ENCODE results near the gene WDR17. TPM values are rescaled to one million over a fixed set of nuclear protein-coding genes. Genes with fewer than 3 reads are reported as not detected.

WDR17 gene
- total and polyA plus RNA-seq, 2 donors (not counting 1 experiment from before 2014, with no cell fraction given) = 2.1 to 7.1 TPM

DNA sequence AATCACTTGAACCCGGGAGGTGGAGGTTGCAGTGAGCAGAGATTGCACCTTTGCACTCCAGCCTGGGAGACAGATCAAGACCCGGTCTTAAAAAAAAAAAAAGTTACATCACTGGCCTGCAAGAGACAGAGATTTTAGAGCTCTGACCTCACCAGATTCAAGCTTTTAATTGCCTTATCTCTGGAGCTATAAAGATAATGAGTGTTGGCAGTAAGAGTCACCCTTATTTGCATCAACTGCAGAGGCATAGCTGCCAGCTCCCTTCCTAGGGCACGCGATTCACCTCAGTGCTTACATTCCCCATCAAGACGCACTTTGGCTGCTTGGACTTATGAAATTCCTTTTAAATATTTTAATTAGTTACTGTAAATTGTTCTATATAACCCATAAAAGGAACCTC lies 142.2 kb downstream of the WDR17 start:
- no peak for ATAC-seq (ENCODE audit: low read depth)
- WGBS (ENCODE audit: insufficient coverage) = 95% methylated on average over 2 of the region's 5 CpGs
- H4K20me1 ChIP-seq (ENCODE audit: control insufficient read depth, insufficient read depth, low read length, poor library complexity, severe bottlenecking) = no peaks in the 10 kb centered on the region
- intact Hi-C loops (cut with micrococcal nuclease) = no loop called here
- Mint-ChIP-seq H3K4me3 (no peak overlapping the region), H3K27ac (no peak overlapping the region), H3K9me3 (ENCODE audit: insufficient read depth) (peaks cover 7% of the 10 kb centered on the region), H3K4me1 (no peaks in the 10 kb centered on the region), H3K27me3 (peaks cover 32% of the 10 kb centered on the region)
- H2AFZ ChIP-seq (ENCODE audit: insufficient read depth, low read depth, low read length, poor library complexity, severe bottlenecking) = no peak overlapping the region
- CTCF ChIA-PET = no interaction called here
- H3K36me3 ChIP-seq (replicated peaks in 1 of 2; ENCODE audit: control extremely low read depth in 1 of 2, control insufficient read depth in 1 of 2, extremely low read depth in 1 of 2, insufficient read depth in 2 of 2, low read length in 1 of 2) = no peaks in the 10 kb centered on the region
- H3K79me2 ChIP-seq (ENCODE audit: control insufficient read depth, insufficient read depth, low read length) = no peaks in the 10 kb centered on the region
- no peak for DNase-seq
- TF ChIP-seq, protein P1, sequence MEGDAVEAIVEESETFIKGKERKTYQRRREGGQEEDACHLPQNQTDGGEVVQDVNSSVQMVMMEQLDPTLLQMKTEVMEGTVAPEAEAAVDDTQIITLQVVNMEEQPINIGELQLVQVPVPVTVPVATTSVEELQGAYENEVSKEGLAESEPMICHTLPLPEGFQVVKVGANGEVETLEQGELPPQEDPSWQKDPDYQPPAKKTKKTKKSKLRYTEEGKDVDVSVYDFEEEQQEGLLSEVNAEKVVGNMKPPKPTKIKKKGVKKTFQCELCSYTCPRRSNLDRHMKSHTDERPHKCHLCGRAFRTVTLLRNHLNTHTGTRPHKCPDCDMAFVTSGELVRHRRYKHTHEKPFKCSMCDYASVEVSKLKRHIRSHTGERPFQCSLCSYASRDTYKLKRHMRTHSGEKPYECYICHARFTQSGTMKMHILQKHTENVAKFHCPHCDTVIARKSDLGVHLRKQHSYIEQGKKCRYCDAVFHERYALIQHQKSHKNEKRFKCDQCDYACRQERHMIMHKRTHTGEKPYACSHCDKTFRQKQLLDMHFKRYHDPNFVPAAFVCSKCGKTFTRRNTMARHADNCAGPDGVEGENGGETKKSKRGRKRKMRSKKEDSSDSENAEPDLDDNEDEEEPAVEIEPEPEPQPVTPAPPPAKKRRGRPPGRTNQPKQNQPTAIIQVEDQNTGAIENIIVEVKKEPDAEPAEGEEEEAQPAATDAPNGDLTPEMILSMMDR (IDR thresholded peaks at IDR 0.05) = no peak
- no peak for TF ChIP-seq EZH2 (IDR thresholded peaks at IDR 0.05; ENCODE audit: borderline replicate concordance, insufficient read depth, low read depth, low read length, poor library complexity, severe bottlenecking)
- no peak overlapping the region for H3K4me3 ChIP-seq (ENCODE audit: control extremely low read depth in 1 of 5, extremely low read depth in 1 of 5, insufficient read depth in 1 of 5, low read depth in 2 of 5, low read length in 4 of 5)
- H3K27me3 ChIP-seq (replicated peaks in 1 of 4; ENCODE audit: control extremely low read depth in 1 of 4, control insufficient read depth in 3 of 4, insufficient read depth in 4 of 4, low read length in 3 of 4) = peaks cover 0 to 15% (median 6%) of the 10 kb centered on the region in 4 experiments
- H3K27ac ChIP-seq (ENCODE audit: low read length in 2 of 2) = no peak overlapping the region
- no peaks in the 10 kb centered on the region for H3K4me1 ChIP-seq (ENCODE audit: control insufficient read depth in 2 of 2, insufficient read depth in 2 of 2, low read length in 2 of 2)
- H3K9me3 ChIP-seq (ENCODE audit: control extremely low read depth in 1 of 3, control insufficient read depth in 2 of 3, insufficient read depth in 1 of 3, low read length in 2 of 3) = peaks cover 0 to 5% (median 0%) of the 10 kb centered on the region in 3 donors
- POLR2A ChIA-PET = no interaction called here
- no peak overlapping the region for H3K9ac ChIP-seq (ENCODE audit: low read length)
- no peak overlapping the region for H3K4me2 ChIP-seq (replicated peaks; ENCODE audit: low read depth, low read length, poor library complexity, severe bottlenecking)

DNA sequence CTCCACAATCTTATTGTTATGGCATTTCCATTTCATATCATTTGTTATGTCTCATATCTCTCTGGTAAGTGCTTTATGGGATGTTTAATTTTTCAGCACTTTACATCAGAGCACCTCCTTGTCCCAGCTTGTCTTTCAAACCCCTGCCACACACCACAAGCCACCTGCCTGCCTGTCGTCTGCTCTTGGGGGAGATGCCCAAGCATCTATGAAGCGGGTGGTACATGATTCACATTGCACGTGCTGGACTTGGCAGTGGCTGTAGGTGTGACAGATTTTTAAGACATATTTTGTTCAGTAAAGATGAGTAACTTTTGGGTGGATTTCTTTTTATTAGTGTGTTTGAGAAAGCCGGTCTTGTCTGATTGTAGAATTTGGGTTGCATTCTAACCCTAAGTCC lies 143.9 kb downstream of the WDR17 start:
- DNase-seq (no peak), ATAC-seq (ENCODE audit: low read depth) (no peak)
- H3K9me3 Mint-ChIP-seq (ENCODE audit: insufficient read depth) = peaks cover 7% of the 10 kb centered on the region
- H3K9ac ChIP-seq (ENCODE audit: low read length) = no peak overlapping the region
- no peaks in the 10 kb centered on the region for H4K20me1 ChIP-seq (ENCODE audit: control insufficient read depth, insufficient read depth, low read length, poor library complexity, severe bottlenecking)
- no peak overlapping the region for H3K4me3 Mint-ChIP-seq
- H3K4me2 ChIP-seq (replicated peaks; ENCODE audit: low read depth, low read length, poor library complexity, severe bottlenecking) = no peak overlapping the region
- intact Hi-C loops (cut with micrococcal nuclease) = no loop called here
- no peaks in the 10 kb centered on the region for H3K36me3 ChIP-seq (replicated peaks in 1 of 2; ENCODE audit: control extremely low read depth in 1 of 2, control insufficient read depth in 1 of 2, extremely low read depth in 1 of 2, insufficient read depth in 2 of 2, low read length in 1 of 2)
- ChIA-PET CTCF (no interaction called here), POLR2A (no interaction called here)
- WGBS (ENCODE audit: insufficient coverage) = 93% methylated on average over 2 of the region's 4 CpGs
- H3K27me3 ChIP-seq (replicated peaks in 1 of 4; ENCODE audit: control extremely low read depth in 1 of 4, control insufficient read depth in 3 of 4, insufficient read depth in 4 of 4, low read length in 3 of 4) = peaks cover 0 to 15% (median 6%) of the 10 kb centered on the region in 4 experiments
- TF ChIP-seq EZH2 (IDR thresholded peaks at IDR 0.05; ENCODE audit: borderline replicate concordance, insufficient read depth, low read depth, low read length, poor library complexity, severe bottlenecking) = no peak
- TF ChIP-seq, protein P1 (IDR thresholded peaks at IDR 0.05) = no peak
- no peaks in the 10 kb centered on the region for H3K79me2 ChIP-seq (ENCODE audit: control insufficient read depth, insufficient read depth, low read length)
- peaks cover 27% of the 10 kb centered on the region for H3K27me3 Mint-ChIP-seq
- H3K4me1 Mint-ChIP-seq = no peaks in the 10 kb centered on the region
- H3K4me3 ChIP-seq (ENCODE audit: control extremely low read depth in 1 of 5, extremely low read depth in 1 of 5, insufficient read depth in 1 of 5, low read depth in 2 of 5, low read length in 4 of 5) = no peak overlapping the region
- no peak overlapping the region for H3K27ac Mint-ChIP-seq
- H3K4me1 ChIP-seq (ENCODE audit: control insufficient read depth in 2 of 2, insufficient read depth in 2 of 2, low read length in 2 of 2) = no peaks in the 10 kb centered on the region
- no peak overlapping the region for H2AFZ ChIP-seq (ENCODE audit: insufficient read depth, low read depth, low read length, poor library complexity, severe bottlenecking)
- H3K27ac ChIP-seq (ENCODE audit: low read length in 2 of 2) = no peak overlapping the region
- H3K9me3 ChIP-seq (ENCODE audit: control extremely low read depth in 1 of 3, control insufficient read depth in 2 of 3, insufficient read depth in 1 of 3, low read length in 2 of 3) = peaks cover 0 to 5% (median 0%) of the 10 kb centered on the region in 3 donors

All from B cell (primary cell).